GF-D8 (cell line): ENCODE data around the gene FAF1.
A peak's percentile ranks its signal among the peaks of the same experiment; 100 is the strongest.
"Not testable (repeated sequence)": the region's sequence is repeated elsewhere in the genome, so short reads cannot be mapped to it uniquely, and the experiment has no call there.

Experiments used
- DNase-seq: peaks from one replicate; lab custom pipeline; 2025; lab: John Stamatoyannopoulos, UW

The FAF1 gene

GRCh38 chr1:50959303-50959912 is 659 bp downstream of the FAF1 start:
- no peak for DNase-seq

GRCh38 chr1:50955116-50955515 is 5.0 kb downstream of the FAF1 start:
- DNase-seq: no peak

- not testable (repeated sequence) for DNase-seq
Measured at GRCh38 chr1:50952566-50952965, 7.5 kb downstream of the FAF1 start.

- DNase-seq: no peak
Measured at GRCh38 chr1:50950396-50950795, 9.7 kb downstream of the FAF1 start.

- peak; percentile 20 for DNase-seq
Measured at GRCh38 chr1:50949286-50949982, 10.6 kb downstream of the FAF1 start.

GRCh38 chr1:50942334-50942733 is 17.7 kb downstream of the FAF1 start:
- no peak for DNase-seq

GRCh38 chr1:50940291-50940690 is 19.8 kb downstream of the FAF1 start:
- DNase-seq: no peak

GRCh38 chr1:50936321-50936720 is 23.7 kb downstream of the FAF1 start:
- DNase-seq: no peak

- DNase-seq: not testable (repeated sequence)
Measured at GRCh38 chr1:50935276-50935675, 24.8 kb downstream of the FAF1 start.

GRCh38 chr1:50934838-50935237 is 25.2 kb downstream of the FAF1 start:
- no peak for DNase-seq

- DNase-seq: not testable (repeated sequence)
Measured at GRCh38 chr1:50933770-50934169, 26.3 kb downstream of the FAF1 start.

GRCh38 chr1:50932043-50932442 is 28.0 kb downstream of the FAF1 start:
- not testable (repeated sequence) for DNase-seq

GRCh38 chr1:50930965-50931737 is 28.9 kb downstream of the FAF1 start:
- peak; percentile 26 for DNase-seq

- DNase-seq: no peak
Measured at GRCh38 chr1:50930193-50930592, 29.9 kb downstream of the FAF1 start.

GRCh38 chr1:50929376-50929958 is 30.6 kb downstream of the FAF1 start:
- peak; percentile 36 for DNase-seq

GRCh38 chr1:50923564-50923963 is 36.5 kb downstream of the FAF1 start:
- DNase-seq: no peak

- DNase-seq: no peak
Measured at GRCh38 chr1:50921029-50921428, 39.0 kb downstream of the FAF1 start.

GRCh38 chr1:50920409-50920808 is 39.7 kb downstream of the FAF1 start:
- DNase-seq: no peak

GRCh38 chr1:50917138-50918137 is 42.6 kb downstream of the FAF1 start:
- no peak for DNase-seq

GRCh38 chr1:50915621-50916020 is 44.4 kb downstream of the FAF1 start:
- DNase-seq: no peak

GRCh38 chr1:50913954-50914353 is 46.1 kb downstream of the FAF1 start:
- DNase-seq: no peak
